WTC11 (cell line): Measurements from ENCODE around the gene PHYHD1. TPM values are rescaled to one million over a fixed set of nuclear protein-coding genes. Genes with fewer than 3 reads are reported as not detected.

Experiments
- ATAC-seq: fragments of 200-7000 bp; cut with Tn5 transposase; 2 replicates; pipeline ENCODE4 v1.10.0; 2021; ENCODE audit warnings: mild to moderate bottlenecking, moderate library complexity
- CTCF ChIA-PET: fragments of 300-600 bp; sonication (Branson Sonifier 250); formaldehyde crosslinking; loops from one replicate; lab custom pipeline; 2021; ENCODE audit warnings: antibody characterized with exemption; lab: Charles Lee
- POLR2A ChIA-PET: fragments of 350-600 bp; sonication (Branson Sonifier 250); formaldehyde crosslinking; loops from one replicate; lab custom pipeline; 2021; ENCODE audit warnings: antibody characterized with exemption; lab: Charles Lee
- DNase-seq: peaks from one replicate; pipeline ENCODE4 v3.0.0; 2021; ENCODE audit warnings: low spot score
- H3K27ac Mint-ChIP-seq: 2 replicates; pipeline ENCODE4 v1.8.0; 2021; ENCODE audit warnings: mixed read lengths
- H3K27me3 Mint-ChIP-seq: 2 replicates; pipeline ENCODE4 v1.8.0; 2021; ENCODE audit warnings: low read depth, mild to moderate bottlenecking, moderate library complexity, mixed read lengths
- H3K36me3 Mint-ChIP-seq: 2 replicates; pipeline ENCODE4 v1.8.0; 2021; ENCODE audit warnings: mixed read lengths
- H3K4me1 Mint-ChIP-seq: 2 replicates; pipeline ENCODE4 v1.8.0; 2022; ENCODE audit warnings: mixed read lengths
- H3K4me3 Mint-ChIP-seq: 2 replicates; pipeline ENCODE4 v1.8.0; 2021; ENCODE audit warnings: mild to moderate bottlenecking, moderate library complexity, mixed read lengths
- H3K9me3 Mint-ChIP-seq: 2 replicates; pipeline ENCODE4 v1.8.0; 2021; ENCODE audit warnings: mixed read lengths
- ELF4 ChIP-seq: sonication (generic); formaldehyde crosslinking; IDR thresholded peaks from 2 replicates; pipeline ENCODE4 v1.8.1; 2022; ENCODE audit warnings: low read depth, mild to moderate bottlenecking, moderate library complexity, missing genetic modification reagents
- HMGA2 ChIP-seq: fragments of 250-450 bp; sonication (Bioruptor Pico); IDR thresholded peaks from 2 replicates; pipeline ENCODE4 v1.4.0; 2021; ENCODE audit warnings: mild to moderate bottlenecking, moderate library complexity
- NR3C1 ChIP-seq: sonication (generic); formaldehyde crosslinking; conservative IDR thresholded peaks from 2 replicates; pipeline ENCODE4 v1.8.1; 2023; ENCODE audit warnings: low read depth, mild to moderate bottlenecking, missing genetic modification reagents
- ZNF121 ChIP-seq: sonication (generic); formaldehyde crosslinking; IDR thresholded peaks from 2 replicates; pipeline ENCODE4 v1.8.0; 2023; ENCODE audit warnings: missing genetic modification reagents
- total RNA-seq: library from RNA; stranded (reverse); gene quantifications from 3 replicates; pipeline ENCODE4 v1.2.3, GENCODE V29; 2021
- TF ChIP-seq, protein P1 (sequence below): fragments of 250-450 bp; sonication (Bioruptor Pico); IDR thresholded peaks from 2 replicates; pipeline ENCODE4 v1.9.0; 2021; ENCODE audit warnings: mild to moderate bottlenecking, borderline replicate concordance
- TF ChIP-seq, protein P2 (sequence below): sonication (generic); formaldehyde crosslinking; conservative IDR thresholded peaks from 2 replicates; pipeline ENCODE4 v1.8.1; 2023; ENCODE audit warnings: mild to moderate bottlenecking, low read depth, missing genetic modification reagents, moderate library complexity
- TF ChIP-seq, protein P3 (sequence below): sonication (generic); formaldehyde crosslinking; IDR thresholded peaks from 2 replicates; pipeline ENCODE4 v1.8.0; 2022; ENCODE audit warnings: mild to moderate bottlenecking, missing genetic modification reagents
- TF ChIP-seq, protein P4 (sequence below): sonication (generic); formaldehyde crosslinking; IDR thresholded peaks from 2 replicates; pipeline ENCODE4 v1.8.0; 2023; ENCODE audit warnings: missing genetic modification reagents, mild to moderate bottlenecking, borderline replicate concordance
- TF ChIP-seq, protein P5 (sequence below): fragments of 250-450 bp; sonication (Bioruptor Pico); IDR thresholded peaks from 2 replicates; pipeline ENCODE4 v1.9.0; 2021; ENCODE audit warnings: moderate library complexity, mild to moderate bottlenecking, inconsistent platforms, borderline replicate concordance

Gene PHYHD1
- total RNA-seq, 1 experiment from 2014 or later = 14.6 TPM

DNA sequence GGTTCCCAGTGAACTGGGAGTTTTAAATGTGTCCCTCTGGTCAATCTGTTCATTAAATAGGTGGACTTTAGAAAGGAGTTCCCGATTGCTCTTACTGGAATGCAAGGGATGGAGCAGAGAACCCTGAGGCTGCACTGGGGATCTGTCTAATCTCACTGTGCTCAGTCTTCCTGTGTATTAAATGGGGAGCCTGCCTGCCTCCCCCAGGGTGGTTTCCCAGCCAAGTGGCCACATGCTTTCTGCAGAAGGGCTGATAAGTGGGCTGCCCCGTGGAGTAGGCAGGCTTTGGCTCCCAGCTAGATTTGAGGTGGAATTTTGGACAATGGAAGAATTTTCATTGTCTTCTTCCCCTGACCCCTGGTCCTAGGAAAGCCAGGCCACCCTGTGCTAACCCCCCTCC, 14.0 kb upstream of the PHYHD1 start:
- ATAC-seq = no peak
- no peaks in the 10 kb centered on the region for H3K9me3 Mint-ChIP-seq
- DNase-seq = no peak
- H3K27me3 Mint-ChIP-seq = no peaks in the 10 kb centered on the region; the same call in 1 of the 2 replicates
- TF ChIP-seq, protein P1, sequence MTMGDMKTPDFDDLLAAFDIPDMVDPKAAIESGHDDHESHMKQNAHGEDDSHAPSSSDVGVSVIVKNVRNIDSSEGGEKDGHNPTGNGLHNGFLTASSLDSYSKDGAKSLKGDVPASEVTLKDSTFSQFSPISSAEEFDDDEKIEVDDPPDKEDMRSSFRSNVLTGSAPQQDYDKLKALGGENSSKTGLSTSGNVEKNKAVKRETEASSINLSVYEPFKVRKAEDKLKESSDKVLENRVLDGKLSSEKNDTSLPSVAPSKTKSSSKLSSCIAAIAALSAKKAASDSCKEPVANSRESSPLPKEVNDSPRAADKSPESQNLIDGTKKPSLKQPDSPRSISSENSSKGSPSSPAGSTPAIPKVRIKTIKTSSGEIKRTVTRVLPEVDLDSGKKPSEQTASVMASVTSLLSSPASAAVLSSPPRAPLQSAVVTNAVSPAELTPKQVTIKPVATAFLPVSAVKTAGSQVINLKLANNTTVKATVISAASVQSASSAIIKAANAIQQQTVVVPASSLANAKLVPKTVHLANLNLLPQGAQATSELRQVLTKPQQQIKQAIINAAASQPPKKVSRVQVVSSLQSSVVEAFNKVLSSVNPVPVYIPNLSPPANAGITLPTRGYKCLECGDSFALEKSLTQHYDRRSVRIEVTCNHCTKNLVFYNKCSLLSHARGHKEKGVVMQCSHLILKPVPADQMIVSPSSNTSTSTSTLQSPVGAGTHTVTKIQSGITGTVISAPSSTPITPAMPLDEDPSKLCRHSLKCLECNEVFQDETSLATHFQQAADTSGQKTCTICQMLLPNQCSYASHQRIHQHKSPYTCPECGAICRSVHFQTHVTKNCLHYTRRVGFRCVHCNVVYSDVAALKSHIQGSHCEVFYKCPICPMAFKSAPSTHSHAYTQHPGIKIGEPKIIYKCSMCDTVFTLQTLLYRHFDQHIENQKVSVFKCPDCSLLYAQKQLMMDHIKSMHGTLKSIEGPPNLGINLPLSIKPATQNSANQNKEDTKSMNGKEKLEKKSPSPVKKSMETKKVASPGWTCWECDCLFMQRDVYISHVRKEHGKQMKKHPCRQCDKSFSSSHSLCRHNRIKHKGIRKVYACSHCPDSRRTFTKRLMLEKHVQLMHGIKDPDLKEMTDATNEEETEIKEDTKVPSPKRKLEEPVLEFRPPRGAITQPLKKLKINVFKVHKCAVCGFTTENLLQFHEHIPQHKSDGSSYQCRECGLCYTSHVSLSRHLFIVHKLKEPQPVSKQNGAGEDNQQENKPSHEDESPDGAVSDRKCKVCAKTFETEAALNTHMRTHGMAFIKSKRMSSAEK (CRISPR knock-in tag) = no peak
- TF ChIP-seq ZNF121 (CRISPR knock-in tag) = no peak
- TF ChIP-seq, protein P2, sequence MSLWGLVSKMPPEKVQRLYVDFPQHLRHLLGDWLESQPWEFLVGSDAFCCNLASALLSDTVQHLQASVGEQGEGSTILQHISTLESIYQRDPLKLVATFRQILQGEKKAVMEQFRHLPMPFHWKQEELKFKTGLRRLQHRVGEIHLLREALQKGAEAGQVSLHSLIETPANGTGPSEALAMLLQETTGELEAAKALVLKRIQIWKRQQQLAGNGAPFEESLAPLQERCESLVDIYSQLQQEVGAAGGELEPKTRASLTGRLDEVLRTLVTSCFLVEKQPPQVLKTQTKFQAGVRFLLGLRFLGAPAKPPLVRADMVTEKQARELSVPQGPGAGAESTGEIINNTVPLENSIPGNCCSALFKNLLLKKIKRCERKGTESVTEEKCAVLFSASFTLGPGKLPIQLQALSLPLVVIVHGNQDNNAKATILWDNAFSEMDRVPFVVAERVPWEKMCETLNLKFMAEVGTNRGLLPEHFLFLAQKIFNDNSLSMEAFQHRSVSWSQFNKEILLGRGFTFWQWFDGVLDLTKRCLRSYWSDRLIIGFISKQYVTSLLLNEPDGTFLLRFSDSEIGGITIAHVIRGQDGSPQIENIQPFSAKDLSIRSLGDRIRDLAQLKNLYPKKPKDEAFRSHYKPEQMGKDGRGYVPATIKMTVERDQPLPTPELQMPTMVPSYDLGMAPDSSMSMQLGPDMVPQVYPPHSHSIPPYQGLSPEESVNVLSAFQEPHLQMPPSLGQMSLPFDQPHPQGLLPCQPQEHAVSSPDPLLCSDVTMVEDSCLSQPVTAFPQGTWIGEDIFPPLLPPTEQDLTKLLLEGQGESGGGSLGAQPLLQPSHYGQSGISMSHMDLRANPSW = no peak
- TF ChIP-seq, protein P3, sequence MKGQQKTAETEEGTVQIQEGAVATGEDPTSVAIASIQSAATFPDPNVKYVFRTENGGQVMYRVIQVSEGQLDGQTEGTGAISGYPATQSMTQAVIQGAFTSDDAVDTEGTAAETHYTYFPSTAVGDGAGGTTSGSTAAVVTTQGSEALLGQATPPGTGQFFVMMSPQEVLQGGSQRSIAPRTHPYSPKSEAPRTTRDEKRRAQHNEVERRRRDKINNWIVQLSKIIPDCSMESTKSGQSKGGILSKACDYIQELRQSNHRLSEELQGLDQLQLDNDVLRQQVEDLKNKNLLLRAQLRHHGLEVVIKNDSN (CRISPR knock-in tag) = no peak
- no peak overlapping the region for H3K4me3 Mint-ChIP-seq
- H3K36me3 Mint-ChIP-seq = peaks cover 31% of the 10 kb centered on the region
- H3K4me1 Mint-ChIP-seq = peaks cover 7% of the 10 kb centered on the region
- peak overlapping the region; percentile 89 for H3K27ac Mint-ChIP-seq
- ChIA-PET CTCF (interaction anchor here (0.6 kb wide), 1 partner anchor 26 kb away, joined by 3 read pairs; no protein-coding TSS in a partner anchor), POLR2A (no interaction called here)

DNA sequence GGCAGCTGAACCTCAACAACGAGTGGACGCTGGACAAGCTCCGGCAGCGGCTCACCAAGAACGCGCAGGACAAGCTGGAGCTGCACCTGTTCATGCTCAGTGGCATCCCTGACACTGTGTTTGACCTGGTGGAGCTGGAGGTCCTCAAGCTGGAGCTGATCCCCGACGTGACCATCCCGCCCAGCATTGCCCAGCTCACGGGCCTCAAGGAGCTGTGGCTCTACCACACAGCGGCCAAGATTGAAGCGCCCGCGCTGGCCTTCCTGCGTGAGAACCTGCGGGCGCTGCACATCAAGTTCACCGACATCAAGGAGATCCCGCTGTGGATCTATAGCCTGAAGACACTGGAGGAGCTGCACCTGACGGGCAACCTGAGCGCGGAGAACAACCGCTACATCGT, 12.4 kb upstream of the PHYHD1 start:
- Mint-ChIP-seq H3K4me1 (peaks cover 23% of the 10 kb centered on the region), H3K36me3 (peaks cover 36% of the 10 kb centered on the region), H3K9me3 (no peaks in the 10 kb centered on the region), H3K27ac (peak overlapping the region; percentile 23; the same call in 1 of the 2 replicates), H3K27me3 (no peaks in the 10 kb centered on the region; the same call in 1 of the 2 replicates), H3K4me3 (no peak overlapping the region)
- CTCF ChIA-PET = interaction anchor here (2.0 kb wide), 1 partner anchor 19 kb away, joined by 8 read pairs; no protein-coding TSS in a partner anchor
- TF ChIP-seq NR3C1 (CRISPR knock-in tag) = no peak
- TF ChIP-seq, protein P4, sequence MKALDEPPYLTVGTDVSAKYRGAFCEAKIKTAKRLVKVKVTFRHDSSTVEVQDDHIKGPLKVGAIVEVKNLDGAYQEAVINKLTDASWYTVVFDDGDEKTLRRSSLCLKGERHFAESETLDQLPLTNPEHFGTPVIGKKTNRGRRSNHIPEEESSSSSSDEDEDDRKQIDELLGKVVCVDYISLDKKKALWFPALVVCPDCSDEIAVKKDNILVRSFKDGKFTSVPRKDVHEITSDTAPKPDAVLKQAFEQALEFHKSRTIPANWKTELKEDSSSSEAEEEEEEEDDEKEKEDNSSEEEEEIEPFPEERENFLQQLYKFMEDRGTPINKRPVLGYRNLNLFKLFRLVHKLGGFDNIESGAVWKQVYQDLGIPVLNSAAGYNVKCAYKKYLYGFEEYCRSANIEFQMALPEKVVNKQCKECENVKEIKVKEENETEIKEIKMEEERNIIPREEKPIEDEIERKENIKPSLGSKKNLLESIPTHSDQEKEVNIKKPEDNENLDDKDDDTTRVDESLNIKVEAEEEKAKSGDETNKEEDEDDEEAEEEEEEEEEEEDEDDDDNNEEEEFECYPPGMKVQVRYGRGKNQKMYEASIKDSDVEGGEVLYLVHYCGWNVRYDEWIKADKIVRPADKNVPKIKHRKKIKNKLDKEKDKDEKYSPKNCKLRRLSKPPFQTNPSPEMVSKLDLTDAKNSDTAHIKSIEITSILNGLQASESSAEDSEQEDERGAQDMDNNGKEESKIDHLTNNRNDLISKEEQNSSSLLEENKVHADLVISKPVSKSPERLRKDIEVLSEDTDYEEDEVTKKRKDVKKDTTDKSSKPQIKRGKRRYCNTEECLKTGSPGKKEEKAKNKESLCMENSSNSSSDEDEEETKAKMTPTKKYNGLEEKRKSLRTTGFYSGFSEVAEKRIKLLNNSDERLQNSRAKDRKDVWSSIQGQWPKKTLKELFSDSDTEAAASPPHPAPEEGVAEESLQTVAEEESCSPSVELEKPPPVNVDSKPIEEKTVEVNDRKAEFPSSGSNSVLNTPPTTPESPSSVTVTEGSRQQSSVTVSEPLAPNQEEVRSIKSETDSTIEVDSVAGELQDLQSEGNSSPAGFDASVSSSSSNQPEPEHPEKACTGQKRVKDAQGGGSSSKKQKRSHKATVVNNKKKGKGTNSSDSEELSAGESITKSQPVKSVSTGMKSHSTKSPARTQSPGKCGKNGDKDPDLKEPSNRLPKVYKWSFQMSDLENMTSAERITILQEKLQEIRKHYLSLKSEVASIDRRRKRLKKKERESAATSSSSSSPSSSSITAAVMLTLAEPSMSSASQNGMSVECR = no peak
- TF ChIP-seq, protein P5, sequence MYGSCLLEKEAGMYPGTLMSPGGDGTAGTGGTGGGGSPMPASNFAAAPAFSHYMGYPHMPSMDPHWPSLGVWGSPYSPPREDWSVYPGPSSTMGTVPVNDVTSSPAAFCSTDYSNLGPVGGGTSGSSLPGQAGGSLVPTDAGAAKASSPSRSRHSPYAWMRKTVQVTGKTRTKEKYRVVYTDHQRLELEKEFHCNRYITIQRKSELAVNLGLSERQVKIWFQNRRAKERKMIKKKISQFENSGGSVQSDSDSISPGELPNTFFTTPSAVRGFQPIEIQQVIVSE (CRISPR knock-in tag) = no peak
- no peak for DNase-seq
- POLR2A ChIA-PET = no interaction called here
- ATAC-seq = no peak

DNA sequence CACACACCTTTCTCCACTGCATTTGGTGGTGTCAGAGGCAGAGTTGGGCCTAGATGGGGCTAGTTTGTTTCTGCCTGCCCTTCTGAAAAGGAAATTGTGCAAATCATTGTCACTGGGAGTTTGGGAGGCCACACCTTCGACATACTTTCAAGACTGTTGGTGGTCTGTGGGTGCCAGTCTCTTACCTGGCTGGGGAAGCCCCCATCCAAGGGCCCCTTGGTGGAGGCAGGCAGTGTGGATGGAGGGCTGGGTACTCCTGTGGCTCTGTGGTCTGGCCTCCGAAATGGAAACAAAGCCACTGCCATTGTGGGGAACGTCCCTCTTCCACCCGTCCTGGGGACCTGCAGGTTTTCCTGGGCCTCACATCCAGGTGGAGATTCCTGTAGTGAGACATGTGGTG, 10.9 kb upstream of the PHYHD1 start:
- Mint-ChIP-seq H3K27ac (no peak overlapping the region), H3K27me3 (no peaks in the 10 kb centered on the region; the same call in 1 of the 2 replicates), H3K9me3 (no peaks in the 10 kb centered on the region), H3K4me3 (no peak overlapping the region), H3K36me3 (peaks cover 36% of the 10 kb centered on the region), H3K4me1 (peaks cover 24% of the 10 kb centered on the region)
- POLR2A ChIA-PET = no interaction called here
- CTCF ChIA-PET = no interaction called here
- no peak for ATAC-seq
- no peak for TF ChIP-seq HMGA2 (CRISPR knock-in tag)
- no peak for TF ChIP-seq ELF4
- DNase-seq = no peak
